Measurements from ENCODE around the gene SSRP1. TPM values are rescaled to one million over a fixed set of nuclear protein-coding genes. Genes with fewer than 3 reads are reported as not detected.

The SSRP1 gene
- polyA plus RNA-seq, 1 experiment: 113 TPM

DNA sequence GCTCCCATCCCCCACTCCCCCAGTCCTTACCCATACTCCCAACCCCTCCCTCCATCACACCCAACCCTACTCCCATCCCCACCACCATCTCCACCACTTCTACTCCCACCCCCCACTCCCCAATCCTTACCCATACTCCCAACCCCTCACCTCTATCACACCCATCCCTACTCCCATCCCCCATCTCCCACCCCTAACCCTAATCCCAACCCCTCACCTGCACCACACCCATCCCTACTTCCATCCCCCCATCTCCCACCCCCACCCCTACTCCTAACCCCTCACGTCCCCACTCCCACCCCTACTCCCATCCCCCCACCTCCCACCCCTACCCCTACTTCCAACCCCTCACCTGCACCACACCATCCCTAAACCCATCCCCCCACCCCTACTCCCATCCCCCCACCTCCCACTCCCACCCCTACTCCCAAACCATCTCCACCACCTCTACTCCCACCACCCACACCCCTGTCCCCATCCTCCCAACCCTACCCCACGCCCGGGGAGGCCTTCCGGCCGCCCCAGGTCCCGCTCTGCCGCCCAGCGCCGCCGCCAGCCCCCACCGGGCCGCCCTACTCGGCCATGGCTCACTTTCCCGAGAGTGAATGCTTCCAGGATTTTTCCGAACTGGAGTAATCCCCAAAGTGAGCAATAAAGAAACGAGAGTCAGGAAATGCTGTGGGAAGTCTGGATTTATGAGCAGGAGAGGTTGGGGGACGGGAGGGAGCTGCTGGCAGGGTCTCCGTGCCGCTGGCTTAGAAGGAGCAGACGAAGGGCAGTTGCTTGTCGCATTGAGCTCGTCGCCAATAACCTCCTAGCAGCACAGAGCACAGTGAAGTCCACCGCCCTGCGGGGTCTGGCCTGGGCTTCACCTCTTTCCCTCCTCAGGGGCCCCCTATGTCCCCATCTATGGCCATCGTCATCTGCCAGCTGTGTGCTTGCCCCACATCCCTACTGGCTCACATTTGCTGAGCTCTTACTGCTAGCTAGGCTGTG lies 40.7 kb upstream of the SSRP1 start:
- TF ChIP-seq, protein P1, sequence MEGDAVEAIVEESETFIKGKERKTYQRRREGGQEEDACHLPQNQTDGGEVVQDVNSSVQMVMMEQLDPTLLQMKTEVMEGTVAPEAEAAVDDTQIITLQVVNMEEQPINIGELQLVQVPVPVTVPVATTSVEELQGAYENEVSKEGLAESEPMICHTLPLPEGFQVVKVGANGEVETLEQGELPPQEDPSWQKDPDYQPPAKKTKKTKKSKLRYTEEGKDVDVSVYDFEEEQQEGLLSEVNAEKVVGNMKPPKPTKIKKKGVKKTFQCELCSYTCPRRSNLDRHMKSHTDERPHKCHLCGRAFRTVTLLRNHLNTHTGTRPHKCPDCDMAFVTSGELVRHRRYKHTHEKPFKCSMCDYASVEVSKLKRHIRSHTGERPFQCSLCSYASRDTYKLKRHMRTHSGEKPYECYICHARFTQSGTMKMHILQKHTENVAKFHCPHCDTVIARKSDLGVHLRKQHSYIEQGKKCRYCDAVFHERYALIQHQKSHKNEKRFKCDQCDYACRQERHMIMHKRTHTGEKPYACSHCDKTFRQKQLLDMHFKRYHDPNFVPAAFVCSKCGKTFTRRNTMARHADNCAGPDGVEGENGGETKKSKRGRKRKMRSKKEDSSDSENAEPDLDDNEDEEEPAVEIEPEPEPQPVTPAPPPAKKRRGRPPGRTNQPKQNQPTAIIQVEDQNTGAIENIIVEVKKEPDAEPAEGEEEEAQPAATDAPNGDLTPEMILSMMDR (IDR thresholded peaks at IDR 0.05; ENCODE audit: low read depth, low read length): no peak
- H3K4me3 ChIP-seq (ENCODE audit: low read depth, low read length): no peak overlapping the region
- no peaks in the 10 kb centered on the region for H3K9me3 ChIP-seq (ENCODE audit: control insufficient read depth, insufficient read depth, low read length)
- no peak overlapping the region for H3K27ac ChIP-seq (ENCODE audit: low read depth, low read length)
- ChIA-PET CTCF (interaction anchor here (0.6 kb wide), 1 partner anchor 26 kb away, joined by 4 read pairs; no protein-coding TSS in a partner anchor), POLR2A (no interaction called here)
- DNase-seq (ENCODE audit: low read depth, low spot score): no peak
- H3K27me3 ChIP-seq (ENCODE audit: control insufficient read depth, insufficient read depth, low read length): peaks cover under 1% of the 10 kb centered on the region

DNA sequence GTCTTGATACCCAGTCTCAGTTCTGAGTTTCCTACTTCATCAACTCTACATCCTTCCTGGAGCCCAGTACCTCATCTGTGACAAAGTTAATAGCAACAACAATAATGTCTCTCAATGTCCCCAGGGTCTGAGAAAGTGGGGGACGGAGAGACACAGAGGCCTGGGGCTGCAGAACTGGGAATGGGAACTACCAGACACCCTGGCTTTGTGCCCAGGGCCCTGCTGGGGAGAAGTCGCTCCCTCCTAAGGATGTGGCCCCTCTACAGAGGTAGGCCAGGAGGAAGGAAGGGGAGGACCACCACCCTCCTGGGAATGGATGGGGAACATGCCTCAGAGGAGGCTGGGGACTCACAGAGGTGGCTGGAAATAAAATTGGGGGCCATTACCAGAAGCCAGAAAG lies 39.8 kb upstream of the SSRP1 start:
- Histone ChIP-seq H3K9me3 (ENCODE audit: control insufficient read depth, insufficient read depth, low read length) (no peaks in the 10 kb centered on the region), H3K27ac (ENCODE audit: low read depth, low read length) (no peak overlapping the region), H3K4me3 (ENCODE audit: low read depth, low read length) (no peak overlapping the region), H3K27me3 (ENCODE audit: control insufficient read depth, insufficient read depth, low read length) (no peaks in the 10 kb centered on the region)
- TF ChIP-seq, protein P1 (IDR thresholded peaks at IDR 0.05; ENCODE audit: low read depth, low read length): no peak
- ChIA-PET POLR2A (no interaction called here), CTCF (no interaction called here)
- DNase-seq (ENCODE audit: low read depth, low spot score): no peak

DNA sequence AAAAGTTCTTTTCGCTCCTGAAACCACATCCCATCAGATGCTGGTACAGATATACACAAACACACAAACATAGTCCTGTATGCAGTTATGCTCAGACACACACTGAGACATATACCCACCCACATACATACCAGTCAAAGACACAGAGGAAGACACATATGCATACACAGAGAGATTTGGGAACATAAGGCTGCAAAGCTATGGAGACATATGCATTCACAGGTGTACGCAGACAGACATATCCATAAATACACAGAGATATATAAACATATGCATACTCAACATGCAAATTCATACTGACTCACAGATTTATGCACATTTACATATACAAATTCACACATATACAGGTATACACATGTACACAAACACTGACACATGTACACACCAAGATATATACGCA lies 39.3 kb upstream of the SSRP1 start:
- CTCF ChIA-PET: no interaction called here
- H3K27ac ChIP-seq (ENCODE audit: low read depth, low read length): no peak overlapping the region
- no peaks in the 10 kb centered on the region for H3K27me3 ChIP-seq (ENCODE audit: control insufficient read depth, insufficient read depth, low read length)
- no peak overlapping the region for H3K4me3 ChIP-seq (ENCODE audit: low read depth, low read length)
- DNase-seq (ENCODE audit: low read depth, low spot score): no peak
- POLR2A ChIA-PET: no interaction called here
- H3K9me3 ChIP-seq (ENCODE audit: control insufficient read depth, insufficient read depth, low read length): no peaks in the 10 kb centered on the region; the same call in 1 of the 2 replicates
- TF ChIP-seq, protein P1 (IDR thresholded peaks at IDR 0.05; ENCODE audit: low read depth, low read length): no peak

DNA sequence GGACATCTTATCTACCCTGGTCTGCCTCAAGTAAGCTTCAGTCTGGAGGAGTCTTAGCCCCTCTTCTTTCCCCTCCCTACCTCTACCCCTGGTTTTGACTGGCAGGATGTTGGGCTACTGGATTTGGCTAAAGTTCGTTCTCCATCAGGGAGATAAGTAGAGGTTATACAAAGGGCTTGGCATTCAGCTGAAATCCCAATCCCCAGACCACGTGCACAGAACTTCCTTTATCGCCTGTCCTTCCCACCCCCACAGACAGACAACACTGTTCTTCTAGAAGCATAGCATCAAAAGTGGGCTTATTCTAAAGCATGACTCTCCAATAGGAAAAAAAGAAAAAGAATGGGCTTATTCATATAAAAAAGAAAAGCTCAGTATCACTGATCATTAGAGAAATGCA lies 37.5 kb upstream of the SSRP1 start:
- H3K9me3 ChIP-seq (ENCODE audit: control insufficient read depth, insufficient read depth, low read length): no peaks in the 10 kb centered on the region; the same call in 1 of the 2 replicates
- CTCF ChIA-PET: no interaction called here
- H3K27ac ChIP-seq (ENCODE audit: low read depth, low read length): no peak overlapping the region
- H3K4me3 ChIP-seq (ENCODE audit: low read depth, low read length): no peak overlapping the region
- POLR2A ChIA-PET: no interaction called here
- TF ChIP-seq, protein P1 (IDR thresholded peaks at IDR 0.05; ENCODE audit: low read depth, low read length): no peak
- DNase-seq (ENCODE audit: low read depth, low spot score): no peak
- H3K27me3 ChIP-seq (ENCODE audit: control insufficient read depth, insufficient read depth, low read length): peaks cover 1% of the 10 kb centered on the region

DNA sequence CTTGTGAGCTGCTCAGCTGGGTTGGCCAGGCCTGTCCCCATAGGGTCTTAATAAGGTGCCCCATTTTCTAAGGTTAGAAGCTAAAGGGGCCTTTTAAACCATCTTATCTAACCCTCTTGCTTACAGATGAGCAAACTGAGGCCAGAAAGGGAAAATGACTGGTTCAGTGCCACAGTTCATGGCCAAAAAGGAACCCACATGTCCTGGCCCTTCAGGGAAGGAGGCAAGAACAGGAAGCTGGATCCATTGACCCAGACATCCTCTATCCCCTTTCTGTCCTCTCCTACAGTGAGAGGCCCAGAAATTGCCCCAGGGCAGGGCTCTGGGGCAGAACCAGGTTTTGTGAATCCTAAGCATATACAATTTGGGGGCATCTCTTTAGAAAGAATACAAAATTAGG lies 35.2 kb upstream of the SSRP1 start:
- ChIA-PET CTCF (interaction anchor here (1.0 kb wide), 1 partner anchor 21 kb away, joined by 4 read pairs; no protein-coding TSS in a partner anchor), POLR2A (no interaction called here)
- DNase-seq (ENCODE audit: low read depth, low spot score): no peak
- H3K27me3 ChIP-seq (ENCODE audit: control insufficient read depth, insufficient read depth, low read length): peaks cover 4% of the 10 kb centered on the region
- H3K4me3 ChIP-seq (ENCODE audit: low read depth, low read length): no peak overlapping the region
- TF ChIP-seq, protein P1 (IDR thresholded peaks at IDR 0.05; ENCODE audit: low read depth, low read length): no peak
- no peak overlapping the region for H3K27ac ChIP-seq (ENCODE audit: low read depth, low read length)
- no peaks in the 10 kb centered on the region; the same call in 1 of the 2 replicates for H3K9me3 ChIP-seq (ENCODE audit: control insufficient read depth, insufficient read depth, low read length)
